Skeletal muscle cell (primary cell): ENCODE results near the gene UBE2J2.
A peak's percentile ranks its signal among the peaks of the same experiment; 100 is the strongest.
"Not testable (repeated sequence)": the region's sequence is repeated elsewhere in the genome, so short reads cannot be mapped to it uniquely, and the experiment has no call there.

Source experiments
- DNase-seq: peaks from one replicate; pipeline ENCODE4 v3.0.0-alpha.2; 2010; ENCODE audit warnings: low read depth
- H3K4me3 ChIP-seq: 2 replicates; pipeline ENCODE4 v1.5.1; 2011; ENCODE audit warnings: low read depth, mild to moderate bottlenecking, control low read depth, low read length, moderate library complexity

The UBE2J2 gene

GRCh38 chr1:1273512-1274298, at the start of gene UBE2J2:
Gene UBE2J2 (minus strand): TSS chr1:1273854. CDS start chr1:1267992, 5,862 bp downstream.
- H3K4me3 ChIP-seq, result peak within 1 kb of the TSS; percentile 62
- DNase-seq, result peak; percentile 74

DNA sequence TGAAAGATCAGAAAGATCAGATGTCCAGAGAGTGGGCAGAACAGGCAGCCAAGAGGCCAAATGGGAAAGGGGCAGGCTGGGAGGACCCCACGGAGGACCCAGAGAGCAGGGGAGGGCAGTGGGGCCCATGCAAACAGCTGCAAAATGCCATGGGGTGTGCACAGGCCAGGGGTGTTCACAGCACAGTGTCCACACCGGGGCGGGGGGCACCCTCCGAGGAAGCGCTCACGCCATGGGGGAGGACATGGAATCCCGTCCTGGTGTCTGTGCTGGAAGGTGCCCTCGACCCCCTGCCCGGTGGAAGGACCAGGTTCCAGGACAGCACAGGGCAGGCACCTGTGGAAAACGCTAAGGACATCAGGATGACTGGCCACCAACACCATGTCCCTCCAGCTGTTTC, 49.3 kb upstream of the UBE2J2 start:
- H3K4me3 ChIP-seq, result no peak overlapping the region
- DNase-seq, result no peak

- no peak overlapping the region for H3K4me3 ChIP-seq
- no peak for DNase-seq
Observed at GRCh38 chr1:1322418-1322817, 48.8 kb upstream of the UBE2J2 start.

DNA sequence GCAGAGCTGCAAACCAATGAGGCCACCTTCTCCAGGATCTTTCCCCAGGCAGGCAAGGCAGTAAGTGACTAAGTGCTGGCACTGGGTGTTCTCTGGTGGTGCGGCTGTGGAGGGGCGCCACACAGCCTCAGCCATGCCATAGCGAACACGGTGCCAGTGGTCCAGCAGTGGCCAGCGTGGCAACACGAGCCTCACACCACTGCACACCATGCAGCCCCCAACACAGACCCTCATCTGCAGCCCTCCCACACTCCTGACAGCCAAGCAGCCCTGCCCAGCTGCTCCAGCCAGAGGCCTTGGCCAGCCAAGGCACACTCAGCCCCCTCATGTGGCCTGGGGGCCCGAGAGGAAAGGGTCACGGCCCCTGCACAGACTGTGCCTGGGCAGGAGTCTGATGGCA, 47.8 kb upstream of the UBE2J2 start:
- H3K4me3 ChIP-seq, result no peak overlapping the region
- no peak for DNase-seq

DNA sequence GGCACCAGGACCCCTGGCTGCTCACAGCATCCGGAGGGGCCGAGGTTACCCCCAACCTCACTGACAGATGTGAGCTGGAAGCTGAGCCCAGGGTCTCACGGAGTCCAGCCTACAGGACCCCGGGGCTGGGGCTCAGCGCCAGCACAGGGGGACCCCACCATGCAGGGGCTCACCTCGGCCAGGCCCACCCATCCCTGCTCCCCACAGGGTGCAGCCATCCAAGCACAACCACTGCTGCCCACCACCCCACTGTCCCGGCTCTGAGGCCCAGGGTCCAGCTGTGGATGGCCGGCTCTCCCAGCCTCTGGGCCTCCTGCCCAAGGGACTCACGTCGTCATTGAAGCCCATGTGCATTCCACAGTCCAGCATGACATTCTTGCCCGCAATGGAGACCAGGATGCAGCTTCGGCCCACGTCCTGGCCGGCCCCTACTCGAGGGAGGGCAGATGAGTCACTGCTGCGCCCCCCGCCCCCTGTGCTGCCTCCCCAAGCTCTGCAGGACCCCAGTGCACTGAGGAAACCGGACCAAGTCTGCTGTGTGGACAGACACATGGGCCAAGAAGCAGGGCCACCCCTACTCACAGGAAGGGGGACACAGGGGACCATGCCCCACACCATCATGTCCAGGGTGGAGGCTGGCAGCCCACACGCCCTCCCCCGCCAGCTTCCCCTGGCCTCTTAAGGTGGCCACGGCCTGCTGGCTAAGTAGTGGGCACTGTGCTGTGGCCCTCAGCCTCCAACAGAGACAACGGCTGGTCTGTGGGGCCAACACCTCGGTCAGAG, 47.2 kb upstream of the UBE2J2 start:
- H3K4me3 ChIP-seq, result no peak overlapping the region
- no peak for DNase-seq

GRCh38 chr1:1319646-1319941, 45.9 kb upstream of the UBE2J2 start:
- no peak for DNase-seq
- H3K4me3 ChIP-seq, result no peak overlapping the region

DNA sequence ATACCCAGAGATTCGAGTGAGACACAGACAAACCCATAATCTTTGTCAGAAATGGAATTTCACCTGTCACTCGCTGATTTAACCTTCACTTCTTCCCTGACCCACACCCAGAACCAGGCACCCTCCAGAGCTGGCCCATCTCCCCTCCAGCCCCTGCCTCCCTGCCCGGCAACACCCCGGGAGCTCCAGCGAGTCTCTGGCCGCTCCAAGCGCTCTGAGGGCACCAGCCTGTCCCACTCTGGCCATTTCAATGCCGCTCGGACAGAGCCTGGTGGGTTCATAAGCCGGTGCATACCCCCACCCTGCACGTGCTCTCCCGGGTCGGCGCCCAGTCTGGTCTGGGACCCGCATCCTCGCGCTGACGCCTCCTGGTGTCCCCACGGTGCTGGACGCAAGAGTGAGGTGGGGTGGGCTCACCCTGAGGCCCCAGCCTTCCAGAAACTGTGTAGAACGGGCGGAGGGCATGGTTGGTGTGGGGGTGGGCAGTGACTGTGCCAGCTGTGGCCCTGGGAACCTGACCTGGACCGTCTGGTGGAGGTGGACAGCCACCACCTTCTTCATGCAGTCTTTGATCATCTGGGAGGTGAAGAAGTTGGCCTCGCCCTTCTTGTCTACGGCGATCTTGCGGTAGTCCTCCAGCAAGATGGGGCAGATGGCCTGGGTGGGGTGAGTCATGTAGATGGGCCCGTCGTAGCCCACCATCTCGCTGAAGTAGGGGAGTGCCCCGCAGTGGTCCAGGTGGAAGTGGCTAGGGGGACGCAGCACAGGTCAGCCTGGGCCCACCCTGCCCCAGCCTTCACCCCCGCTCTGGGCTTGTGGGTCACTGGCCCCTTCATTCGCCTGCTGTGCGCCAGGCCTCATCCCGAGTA, 45.4 kb upstream of the UBE2J2 start:
- no peak overlapping the region for H3K4me3 ChIP-seq
- DNase-seq, result no peak

DNA sequence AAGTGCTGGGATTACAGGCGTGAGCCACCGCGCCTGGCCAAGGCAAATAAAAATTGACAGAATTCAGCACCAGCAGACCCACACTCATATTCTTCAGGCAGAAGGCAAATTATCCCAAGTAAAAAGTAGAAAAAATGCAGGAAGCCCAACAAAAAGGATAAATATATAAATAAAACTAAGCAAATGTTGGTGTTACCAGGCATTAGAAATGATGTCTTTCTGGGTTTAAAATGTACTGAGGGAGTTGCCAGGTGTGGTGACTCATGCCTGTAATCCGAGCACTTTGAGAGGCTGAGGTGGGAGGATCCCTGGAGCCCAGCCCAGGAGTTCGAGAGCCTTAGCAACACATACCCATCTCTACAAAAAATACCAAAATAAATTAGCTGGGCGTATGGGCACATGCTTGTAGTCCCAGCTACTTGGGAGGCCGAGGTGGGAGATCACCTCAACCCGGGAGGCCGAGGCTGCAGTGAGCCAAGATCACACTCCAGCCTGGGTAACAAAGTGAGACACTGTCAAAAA, 44.5 kb upstream of the UBE2J2 start:
- DNase-seq, result peak; percentile 75
- H3K4me3 ChIP-seq, result no peak overlapping the region

DNA sequence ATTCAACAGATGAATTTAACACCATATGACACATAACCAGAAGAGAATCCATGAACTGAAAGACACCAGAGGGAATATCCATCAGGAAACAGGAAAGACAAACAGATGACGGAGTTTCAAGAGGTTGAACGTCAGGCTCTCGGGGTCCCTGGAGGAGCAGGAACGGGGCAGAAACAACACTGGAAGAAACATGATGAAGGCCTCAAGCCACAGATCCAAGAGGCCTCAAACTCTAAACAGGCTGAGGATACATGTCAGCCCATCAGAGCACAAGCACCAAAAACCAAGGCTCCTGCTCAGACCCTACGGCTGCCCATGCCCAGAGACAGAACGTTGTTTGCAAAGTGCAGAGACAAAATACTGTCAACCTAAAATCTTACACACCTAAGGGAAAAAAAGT, 43.8 kb upstream of the UBE2J2 start:
- no peak overlapping the region for H3K4me3 ChIP-seq
- DNase-seq, result no peak

GRCh38 chr1:1316199-1316598, 42.5 kb upstream of the UBE2J2 start:
- H3K4me3 ChIP-seq, DNase-seq: not testable (repeated sequence)

GRCh38 chr1:1315435-1315954, 41.8 kb upstream of the UBE2J2 start:
- H3K4me3 ChIP-seq, result no peak overlapping the region
- DNase-seq, result no peak

- no peak overlapping the region for H3K4me3 ChIP-seq
- DNase-seq, result no peak
Observed at GRCh38 chr1:1314678-1315335, 41.2 kb upstream of the UBE2J2 start.

- no peak overlapping the region for H3K4me3 ChIP-seq
- DNase-seq, result no peak
Observed at GRCh38 chr1:1314237-1314586, 40.6 kb upstream of the UBE2J2 start.

- no peak overlapping the region for H3K4me3 ChIP-seq
- DNase-seq, result no peak
Observed at GRCh38 chr1:1313500-1314236, 40.0 kb upstream of the UBE2J2 start.

DNA sequence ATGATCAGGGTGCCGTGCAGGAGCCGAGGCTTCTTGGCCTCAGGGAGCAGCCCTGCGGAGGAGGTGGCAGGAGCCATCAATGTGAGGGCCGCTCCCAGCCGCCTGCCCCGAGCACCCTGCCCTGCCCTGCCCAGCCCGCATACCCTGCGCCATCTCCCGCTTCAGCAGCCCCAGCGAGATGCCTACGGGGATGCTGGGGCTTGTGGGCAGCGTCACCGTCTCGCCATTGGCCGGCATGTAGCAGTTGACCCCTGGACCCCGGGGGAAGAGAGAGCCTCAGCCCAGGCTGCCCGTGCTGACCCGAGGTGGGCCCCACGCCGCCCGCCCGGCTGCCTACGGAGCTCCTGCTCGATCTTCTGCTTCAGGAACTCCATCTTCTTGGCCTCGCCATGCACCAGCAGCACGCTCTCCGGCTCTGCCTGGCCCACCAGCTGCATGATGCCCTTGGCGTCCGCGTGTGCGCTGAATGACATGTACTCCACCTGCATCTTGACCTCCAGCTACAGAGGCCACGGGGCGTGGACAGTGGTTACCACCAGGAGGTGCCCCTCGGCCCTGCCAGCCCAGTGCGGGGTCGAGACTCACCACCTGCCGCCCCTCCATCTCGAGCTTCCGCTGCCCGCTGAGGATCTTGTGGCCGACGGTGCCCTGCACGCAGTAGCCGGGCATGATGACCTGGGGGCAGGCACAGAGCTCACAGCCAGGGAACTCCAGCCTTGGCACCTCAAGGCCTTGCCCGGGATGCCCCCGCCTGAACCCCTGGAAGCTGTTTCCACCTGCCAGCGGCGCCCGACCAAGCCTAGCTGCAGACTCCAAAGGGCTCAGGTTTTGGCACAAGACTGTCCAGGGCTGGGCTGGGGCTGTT, 39.0 kb upstream of the UBE2J2 start:
- H3K4me3 ChIP-seq, result no peak overlapping the region
- no peak for DNase-seq

DNA sequence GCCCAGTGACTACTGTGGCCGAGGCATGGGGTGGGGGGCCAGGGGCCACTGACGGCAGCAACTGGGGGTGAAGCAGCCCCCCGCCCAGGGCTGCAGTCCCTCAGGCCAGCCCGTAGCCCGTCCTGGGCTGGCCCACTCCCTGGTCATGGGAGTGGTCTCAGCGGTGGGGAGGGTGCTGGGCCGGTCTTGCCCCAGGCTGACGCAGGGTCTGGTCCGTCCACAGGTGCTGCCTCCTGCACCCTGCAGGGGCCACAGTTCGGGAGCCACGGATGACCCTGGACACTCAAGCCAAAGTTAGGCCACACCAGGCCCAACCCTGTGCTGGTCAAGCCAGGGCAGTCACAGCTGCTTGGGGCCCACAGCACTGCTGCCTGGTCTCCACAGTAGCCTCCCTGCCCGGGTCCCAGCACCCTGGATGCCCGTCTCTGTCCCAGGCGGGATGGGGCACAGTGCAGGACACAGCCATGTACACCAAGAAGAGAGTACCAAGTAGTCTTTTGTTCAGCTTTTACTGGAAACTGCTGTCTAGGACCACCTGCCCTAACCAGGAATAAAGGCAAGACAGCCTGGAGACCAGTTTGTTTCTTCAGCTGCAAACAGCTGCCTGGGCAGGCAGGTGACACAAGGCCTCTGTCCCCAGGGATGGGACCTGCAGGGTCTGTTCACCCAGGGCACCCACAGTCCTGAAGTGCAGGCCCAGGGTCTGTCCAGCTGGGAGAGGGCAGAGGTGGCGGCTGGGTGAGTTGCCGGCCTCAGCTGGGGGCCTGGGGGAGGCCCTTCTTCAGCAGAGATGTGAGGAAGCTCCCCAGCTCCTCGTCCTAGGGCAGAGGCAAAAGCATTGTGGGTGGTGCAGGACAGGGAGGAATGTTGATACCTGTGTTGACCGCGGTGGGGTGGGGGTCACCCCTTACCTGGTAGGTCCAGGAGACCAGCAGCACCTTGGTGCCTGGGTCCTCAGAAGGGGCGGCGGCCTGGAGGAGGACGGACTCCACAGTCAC, 37.8 kb upstream of the UBE2J2 start:
- DNase-seq, result no peak
- H3K4me3 ChIP-seq, result no peak overlapping the region
